Putamen (tissue), 1 donor: ENCODE results near the gene CPNE6.
"Not testable (repeated sequence)": the region's sequence is repeated elsewhere in the genome, so short reads cannot be mapped to it uniquely, and the experiment has no call there.

Experiments used
- DNase-seq: peaks from one replicate; pipeline ENCODE4 v3.0.0-alpha.2; 2016; ENCODE audit warnings: low spot score

CPNE6 gene

DNA sequence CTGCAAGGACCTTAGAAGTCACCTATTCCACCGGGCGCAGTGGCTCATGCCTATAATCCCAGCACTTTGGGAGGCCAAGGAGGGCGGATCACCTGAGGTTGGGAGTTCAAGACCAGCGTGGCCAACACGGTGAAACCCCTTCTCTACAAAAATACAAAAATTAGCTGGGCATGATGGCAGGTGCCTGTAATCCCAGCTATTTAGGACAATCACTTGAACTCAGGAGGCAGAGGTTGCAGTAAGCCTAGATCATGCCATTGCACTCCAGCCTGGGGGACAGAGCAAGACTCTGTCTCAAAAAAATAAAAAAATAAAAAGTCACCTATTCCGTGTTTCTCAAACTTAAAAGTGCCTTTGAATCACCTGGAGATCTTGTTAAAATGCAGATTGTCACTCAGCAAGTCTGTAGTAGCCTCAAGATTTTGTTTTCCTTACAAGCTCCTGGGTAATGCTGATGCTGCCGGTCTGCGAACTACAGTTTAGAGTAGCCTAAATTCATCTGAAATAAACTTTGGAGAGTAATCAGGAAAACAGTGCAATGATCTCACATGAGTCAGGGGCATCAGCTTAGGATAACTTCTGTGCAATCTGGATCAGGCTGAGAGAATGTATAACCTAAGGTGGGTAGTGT, 34.4 kb downstream of the CPNE6 start:
- DNase-seq: not testable (repeated sequence)

GRCh38 chr14:24106672-24107271, 35.4 kb downstream of the CPNE6 start:
- no peak for DNase-seq

DNA sequence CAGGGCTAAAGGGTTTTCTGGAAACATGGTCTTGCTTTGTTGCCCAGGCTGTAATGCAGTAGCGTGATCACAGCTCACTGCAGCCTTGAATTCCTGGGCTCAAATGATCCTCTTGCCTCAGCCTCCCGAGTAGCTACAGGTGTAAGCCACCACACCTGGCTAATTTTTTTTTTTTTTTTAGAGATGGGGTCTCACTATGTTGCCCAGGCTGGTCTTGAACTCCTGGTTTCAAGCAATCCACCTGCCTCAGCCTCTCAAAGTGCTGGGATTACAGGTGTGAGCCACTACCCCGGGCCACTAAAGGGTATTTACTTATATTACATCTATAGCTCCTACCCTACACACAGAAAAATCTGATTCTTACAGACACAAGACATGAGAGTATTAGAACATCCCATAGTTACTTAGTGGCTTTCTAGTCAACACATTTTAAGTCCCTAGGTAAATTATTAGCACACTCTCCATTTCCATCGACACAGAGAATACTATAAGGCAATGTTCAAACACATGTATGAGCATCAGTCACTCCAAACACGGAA, 37.0 kb downstream of the CPNE6 start:
- DNase-seq: no peak

DNA sequence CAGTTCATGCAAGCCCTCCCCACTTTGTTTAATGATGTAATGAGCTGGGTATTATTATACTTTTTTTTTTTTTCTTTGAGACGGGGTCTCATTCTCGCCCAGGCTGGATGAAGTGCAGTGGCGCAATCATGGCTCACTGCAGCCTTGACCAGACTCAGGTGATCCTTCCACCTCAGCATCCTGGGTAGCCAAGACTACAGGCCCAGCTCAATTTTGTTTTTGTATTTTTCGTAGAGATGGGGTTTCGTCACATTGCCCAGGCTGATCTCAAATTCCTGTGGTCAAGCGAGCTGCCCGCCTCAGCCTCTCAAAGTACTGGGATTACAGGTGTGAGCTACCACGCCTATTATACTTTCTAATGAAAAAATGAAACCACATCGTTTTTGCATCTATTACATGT, 38.7 kb downstream of the CPNE6 start:
- no peak for DNase-seq

GRCh38 chr14:24110523-24110922, 39.2 kb downstream of the CPNE6 start:
- DNase-seq: no peak

DNA sequence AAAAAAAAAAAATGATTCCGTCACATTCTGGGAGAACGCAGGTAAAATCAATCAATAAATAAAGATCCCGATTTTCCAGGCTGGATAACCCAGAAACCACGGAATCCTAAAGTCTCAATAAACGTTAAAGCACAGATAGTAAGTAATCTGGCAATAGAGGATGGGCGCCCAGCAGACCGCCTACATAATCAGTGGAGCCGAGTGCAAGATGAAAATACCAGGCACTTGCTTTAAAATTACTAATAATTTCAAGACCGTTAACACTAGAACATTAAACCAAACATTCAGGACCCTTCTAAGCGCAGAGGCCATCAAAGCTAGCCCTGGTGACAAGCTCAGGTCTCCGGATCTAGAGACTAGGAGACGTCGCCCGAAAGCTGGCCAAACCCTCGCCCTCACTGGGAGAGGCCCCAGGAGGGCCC, 42.0 kb downstream of the CPNE6 start:
- DNase-seq: no peak

DNA sequence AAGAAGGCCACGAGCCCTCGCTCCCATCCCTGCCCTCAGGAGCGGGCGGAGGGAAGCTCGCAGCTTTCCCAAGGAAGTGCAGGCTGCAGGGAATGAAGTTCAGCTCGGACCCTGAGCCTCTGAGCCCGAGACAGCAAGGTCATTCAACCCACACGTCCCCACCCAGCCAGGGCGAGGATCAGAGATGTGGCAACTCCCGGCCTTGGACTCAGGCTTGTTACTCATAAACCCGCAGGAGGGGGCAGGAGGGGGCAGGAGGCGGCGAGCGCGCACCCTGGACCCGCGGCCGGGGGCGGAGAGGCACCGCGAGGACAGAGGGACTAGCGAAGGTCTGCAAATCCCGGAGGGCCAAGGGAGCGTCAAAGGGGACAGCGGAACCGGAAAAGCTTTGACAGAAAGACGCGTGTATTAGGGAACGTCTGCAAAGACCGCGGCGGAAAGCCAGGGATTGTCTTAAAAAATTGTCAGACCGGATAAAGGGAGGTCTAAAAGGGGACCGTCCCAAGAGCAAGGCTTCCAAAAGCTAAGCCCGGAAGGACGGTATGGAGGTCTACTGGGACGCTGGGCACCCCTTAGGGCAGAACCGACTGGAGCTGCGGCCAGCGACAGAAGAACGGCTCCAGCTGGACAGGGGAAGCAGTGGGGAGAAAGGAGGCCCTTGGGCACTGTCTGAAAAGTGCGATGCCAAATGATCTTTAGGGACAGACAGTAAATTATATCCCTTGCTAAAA, 42.6 kb downstream of the CPNE6 start:
- DNase-seq: peak; percentile 89

- peak; percentile 100 for DNase-seq
Measured at GRCh38 chr14:24114532-24115421, 43.4 kb downstream of the CPNE6 start, which contains the start of the genes DCAF11 and NRL. DCAF11 (plus strand) TSS chr14:24114777; CDS start chr14:24115595, 818 bp downstream. NRL (minus strand) TSS chr14:24114949; CDS start chr14:24082848, 32,101 bp downstream.

DNA sequence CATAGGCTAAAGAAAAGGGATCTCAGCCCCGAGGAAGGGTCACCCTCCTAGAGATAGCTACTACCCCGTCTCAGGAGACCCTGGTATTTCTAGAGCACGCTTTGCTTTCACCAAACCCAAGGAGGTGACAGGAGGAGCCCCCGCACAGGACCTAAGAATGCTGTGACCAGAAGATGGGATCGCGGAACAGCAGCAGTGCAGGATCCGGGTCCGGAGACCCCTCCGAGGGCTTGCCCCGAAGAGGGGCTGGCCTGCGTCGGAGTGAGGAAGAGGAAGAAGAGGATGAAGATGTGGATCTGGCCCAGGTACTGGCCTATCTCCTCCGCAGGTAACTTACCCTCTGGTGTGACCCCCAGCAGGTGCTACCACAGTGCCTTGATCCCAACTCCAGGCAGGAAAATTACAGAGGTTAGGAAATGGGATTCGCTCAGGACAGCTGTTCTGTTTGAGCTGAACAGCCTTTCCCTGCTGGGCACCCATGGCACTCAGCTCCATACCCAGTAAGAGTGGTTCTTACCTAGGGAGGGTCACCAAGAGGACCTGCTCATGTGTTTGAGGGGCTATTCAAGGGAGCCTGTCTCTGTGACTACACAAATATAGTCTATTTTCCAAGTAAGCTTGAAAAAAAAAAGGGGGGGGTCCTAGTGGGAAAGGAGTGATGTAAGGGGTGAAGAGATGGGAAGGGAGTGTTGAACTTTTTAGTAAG, 44.2 kb downstream of the CPNE6 start:
- no peak for DNase-seq

DNA sequence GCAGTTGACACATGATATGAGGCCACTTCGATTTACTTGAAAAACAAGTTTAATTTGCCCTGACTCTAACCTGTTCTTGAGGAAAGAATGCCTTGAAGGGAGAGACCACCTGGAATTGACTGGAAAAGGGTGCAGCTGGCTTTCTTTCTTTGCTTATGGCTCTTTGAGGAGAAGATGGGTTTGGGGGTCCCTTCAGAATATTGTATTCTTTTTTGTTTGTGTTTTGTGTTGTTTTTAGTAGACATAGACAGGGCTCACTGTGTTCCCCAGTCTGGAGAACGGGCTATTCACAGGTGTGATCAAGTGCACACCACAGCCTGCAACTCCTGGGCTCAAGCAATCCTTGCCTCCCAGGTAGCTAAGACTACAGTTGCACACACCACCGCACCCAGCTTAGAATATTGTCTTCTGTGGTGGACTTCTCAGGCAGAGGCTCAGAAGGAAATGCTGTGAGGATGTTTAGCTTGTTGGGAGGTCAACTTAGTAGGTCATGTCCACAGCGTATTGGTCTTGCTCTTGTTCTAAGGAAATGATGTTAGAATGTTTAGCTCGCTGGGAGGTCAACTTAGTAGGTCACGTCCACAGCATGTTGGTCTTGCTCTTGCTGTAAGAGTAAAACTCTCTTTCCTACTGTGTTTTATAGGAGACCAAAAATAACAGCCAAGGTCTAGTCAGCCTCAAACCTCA, 44.9 kb downstream of the CPNE6 start:
- no peak for DNase-seq

DNA sequence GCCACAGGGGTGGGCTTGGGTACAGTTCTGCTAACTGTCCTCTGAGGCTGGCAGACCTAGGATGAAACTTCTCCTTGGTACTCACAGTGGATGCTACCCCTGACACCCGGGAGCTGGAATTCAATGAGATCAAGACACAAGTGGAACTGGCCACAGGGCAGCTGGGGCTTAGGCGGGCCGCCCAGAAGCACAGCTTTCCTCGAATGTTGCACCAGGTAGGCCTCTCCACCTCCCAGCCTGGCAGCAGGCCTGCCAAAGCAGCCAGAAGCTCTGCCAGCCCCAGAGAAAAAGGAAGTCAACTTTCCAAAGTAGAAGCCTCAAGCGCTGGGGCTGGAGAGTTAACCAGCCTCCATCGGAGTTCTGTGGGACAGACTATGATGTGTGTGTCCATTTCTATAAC, 45.8 kb downstream of the CPNE6 start:
- no peak for DNase-seq

DNA sequence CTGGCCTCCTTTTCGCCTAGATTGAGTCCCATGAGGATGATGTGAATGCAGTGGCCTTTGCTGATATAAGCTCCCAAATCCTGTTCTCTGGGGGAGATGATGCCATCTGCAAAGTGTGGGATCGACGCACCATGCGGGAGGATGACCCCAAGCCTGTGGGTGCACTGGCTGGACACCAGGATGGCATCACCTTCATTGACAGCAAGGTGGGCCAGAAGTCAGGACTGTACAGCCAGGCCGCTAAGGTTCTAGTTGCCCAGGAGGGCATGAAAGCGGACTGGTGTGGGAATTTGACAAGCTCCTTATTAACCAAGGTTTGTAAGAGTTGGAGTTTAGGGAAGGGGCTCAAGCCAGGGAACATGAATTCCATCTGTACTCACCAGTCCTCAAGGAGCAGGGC, 48.3 kb downstream of the CPNE6 start:
- DNase-seq: no peak

DNA sequence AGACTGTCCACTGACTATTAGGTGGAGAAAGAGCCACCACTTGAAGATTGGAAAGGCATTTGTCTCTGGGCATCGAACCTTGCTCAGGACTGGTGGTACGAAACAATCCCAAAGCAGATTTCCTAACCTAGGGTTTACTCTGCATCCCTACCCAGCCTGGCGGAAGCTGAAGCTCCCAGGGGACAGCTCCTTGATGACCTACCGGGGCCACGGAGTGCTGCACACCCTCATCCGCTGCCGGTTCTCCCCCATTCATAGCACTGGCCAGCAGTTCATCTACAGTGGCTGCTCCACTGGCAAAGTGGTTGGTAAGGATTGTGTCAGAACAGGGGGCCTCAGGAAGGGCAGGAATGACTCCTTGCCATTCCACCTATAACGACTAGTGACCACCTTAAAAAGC, 49.8 kb downstream of the CPNE6 start:
- DNase-seq: no peak

DNA sequence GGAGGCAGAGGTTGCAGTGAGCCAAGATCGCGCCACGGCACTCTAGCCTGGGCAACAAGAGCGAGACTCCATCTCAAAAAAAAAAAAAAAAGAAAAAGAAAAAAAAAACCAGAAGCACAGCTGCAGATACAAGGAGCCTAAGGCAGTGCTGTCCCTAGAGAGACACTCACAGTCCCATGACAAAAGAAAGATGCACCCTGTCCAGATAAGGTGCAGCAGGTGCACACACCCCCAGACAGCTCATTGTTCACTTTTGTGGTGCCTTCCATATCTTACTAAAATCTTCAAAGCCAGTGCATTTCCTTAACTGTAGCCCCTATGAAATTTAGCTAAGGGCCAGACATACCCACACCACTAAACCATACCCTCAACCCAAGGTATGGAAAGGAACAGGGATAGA, 51.1 kb downstream of the CPNE6 start:
- DNase-seq: no peak

GRCh38 chr14:24122898-24123297, 51.5 kb downstream of the CPNE6 start:
- DNase-seq: no peak

GRCh38 chr14:24123424-24124417, 52.4 kb downstream of the CPNE6 start:
- no peak for DNase-seq

DNA sequence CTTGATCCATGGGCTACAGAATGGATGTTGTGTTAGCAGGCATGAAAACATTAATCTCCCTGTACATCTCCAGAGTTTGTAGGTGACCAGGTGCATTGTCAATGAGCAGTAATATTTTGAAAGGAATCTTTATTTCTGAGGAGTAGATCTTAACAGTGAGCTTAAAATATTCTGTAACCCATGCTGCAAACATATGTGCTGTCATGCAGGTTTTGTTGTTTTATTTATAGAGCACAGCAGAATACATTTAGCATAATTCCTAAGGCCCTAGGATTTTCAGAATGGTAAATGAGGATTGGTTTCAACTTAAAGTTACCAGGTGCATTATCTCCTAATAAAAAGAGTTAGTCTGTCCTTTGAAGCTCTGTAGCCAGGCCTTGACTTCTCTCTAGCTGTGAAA, 55.6 kb downstream of the CPNE6 start:
- DNase-seq: no peak

DNA sequence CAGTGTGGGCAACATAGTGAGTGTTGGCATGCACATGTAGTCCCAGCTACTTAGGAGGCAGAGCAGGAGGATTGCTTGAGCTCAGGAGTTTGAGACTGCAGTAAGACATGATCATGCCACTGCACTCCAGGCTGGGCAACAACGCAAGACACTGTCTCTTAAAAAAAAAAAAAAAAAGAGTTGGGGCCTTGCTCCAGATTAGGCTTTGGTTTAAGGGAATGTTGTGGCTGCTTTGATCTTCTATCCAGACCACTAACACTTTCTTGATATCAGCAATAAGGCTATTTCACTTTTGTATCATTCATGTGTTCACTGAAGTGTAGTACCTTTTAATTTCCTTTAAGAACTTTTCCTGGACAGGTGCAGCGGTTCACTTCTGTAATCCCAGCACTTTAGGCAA, 56.3 kb downstream of the CPNE6 start:
- no peak for DNase-seq
